ENCODE data around the gene SCRN1. TPM values are rescaled to one million over a fixed set of nuclear protein-coding genes. Genes with fewer than 3 reads are reported as not detected.

Gene SCRN1
- total RNA-seq, 3 donors from 2014 or later (not counting 1 experiment from before 2014, with no cell fraction given), result 23.4 to 31.3 (median 26.9) TPM

GRCh38 chr7:29914180-29914579 lies 75.4 kb downstream of the SCRN1 start:
- H3K9me3 ChIP-seq (ENCODE audit: control insufficient read depth, insufficient read depth, low read length), result no peaks in the 10 kb centered on the region
- Mint-ChIP-seq H3K27ac (no peak overlapping the region), H3K4me3 (no peak overlapping the region), H3K27me3 (ENCODE audit: low read depth in 2 of 2) (no peaks in the 10 kb centered on the region), H3K36me3 (no peaks in the 10 kb centered on the region), H3K4me1 (no peaks in the 10 kb centered on the region), H3K9me3 (no peaks in the 10 kb centered on the region)
- H3K36me3 ChIP-seq (ENCODE audit: control insufficient read depth, insufficient read depth, low read length), result no peaks in the 10 kb centered on the region
- H3K4me1 ChIP-seq (ENCODE audit: control insufficient read depth, insufficient read depth, low read length), result no peaks in the 10 kb centered on the region
- H3K27me3 ChIP-seq (ENCODE audit: control insufficient read depth, insufficient read depth, low read length), result no peaks in the 10 kb centered on the region
- 73% methylated on average over 4 of the region's 4 CpGs for WGBS (ENCODE audit: insufficient coverage)
- ATAC-seq (no peak), DNase-seq (no peak)
- TF ChIP-seq CTCF (IDR thresholded peaks at IDR 0.05), result no peak
- no peak overlapping the region for H3K27ac ChIP-seq (ENCODE audit: low read length)
- H3K4me3 ChIP-seq (ENCODE audit: low read length), result no peak overlapping the region
- intact Hi-C loops (cut with micrococcal nuclease), result no loop called here

DNA sequence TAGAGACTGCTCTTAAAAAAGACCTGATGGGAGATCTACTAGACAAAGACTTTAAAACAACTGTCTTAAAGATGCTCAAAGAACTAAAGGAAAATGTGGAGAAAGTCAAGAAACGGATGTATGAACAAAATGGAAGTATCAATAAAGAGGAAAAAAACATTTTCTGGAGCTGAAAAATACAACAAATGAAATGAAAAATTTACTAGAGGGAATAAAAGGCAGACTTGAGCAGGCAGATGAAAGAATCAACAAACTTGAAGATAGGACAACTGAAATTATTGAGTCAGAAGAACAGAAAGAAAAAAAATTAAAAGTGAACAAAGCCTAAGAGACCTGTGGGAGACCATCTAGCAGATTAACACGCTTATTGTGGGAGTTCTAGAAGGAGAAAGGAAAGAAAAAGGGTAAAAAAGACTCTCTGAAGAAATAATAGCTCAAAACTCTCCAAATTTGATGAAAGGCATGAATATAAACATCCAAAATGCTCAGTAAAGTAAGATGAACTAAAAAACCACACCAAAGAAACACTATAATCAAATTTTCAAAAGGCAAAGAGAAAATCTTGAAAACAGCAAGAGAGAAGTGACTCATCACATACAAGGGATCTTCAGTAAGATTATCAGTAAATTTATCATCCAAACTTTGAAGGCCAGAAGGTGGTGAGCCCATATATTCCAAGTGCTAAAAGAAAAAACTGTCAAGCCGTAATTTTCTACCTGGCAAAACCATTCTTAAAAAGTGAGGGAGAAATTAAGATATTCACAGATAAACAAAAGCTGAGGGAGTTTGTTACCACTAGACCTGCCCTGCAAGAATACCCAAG lies 83.2 kb downstream of the SCRN1 start:
- Mint-ChIP-seq H3K36me3 (peaks cover 28% of the 10 kb centered on the region), H3K27ac (no peak overlapping the region), H3K4me1 (no peaks in the 10 kb centered on the region), H3K4me3 (no peak overlapping the region), H3K9me3 (peaks cover 10 to 17% of the 10 kb centered on the region in 2 donors), H3K27me3 (ENCODE audit: low read depth in 2 of 2) (peaks cover 0 to 17% of the 10 kb centered on the region in 2 donors)
- no peak for TF ChIP-seq CTCF (IDR thresholded peaks at IDR 0.05)
- H3K27ac ChIP-seq (ENCODE audit: low read length), result no peak overlapping the region
- intact Hi-C loops (cut with micrococcal nuclease), result no loop called here
- no peak overlapping the region for H3K4me3 ChIP-seq (ENCODE audit: low read length)
- 81% methylated on average over 3 of the region's 3 CpGs for WGBS (ENCODE audit: insufficient coverage)
- no peaks in the 10 kb centered on the region for H3K36me3 ChIP-seq (ENCODE audit: control insufficient read depth, insufficient read depth, low read length)
- H3K27me3 ChIP-seq (ENCODE audit: control insufficient read depth, insufficient read depth, low read length), result peaks cover 2% of the 10 kb centered on the region
- no peaks in the 10 kb centered on the region for H3K4me1 ChIP-seq (ENCODE audit: control insufficient read depth, insufficient read depth, low read length)
- peaks cover 12% of the 10 kb centered on the region for H3K9me3 ChIP-seq (ENCODE audit: control insufficient read depth, insufficient read depth, low read length)
- ATAC-seq (no peak), DNase-seq (no peak)

DNA sequence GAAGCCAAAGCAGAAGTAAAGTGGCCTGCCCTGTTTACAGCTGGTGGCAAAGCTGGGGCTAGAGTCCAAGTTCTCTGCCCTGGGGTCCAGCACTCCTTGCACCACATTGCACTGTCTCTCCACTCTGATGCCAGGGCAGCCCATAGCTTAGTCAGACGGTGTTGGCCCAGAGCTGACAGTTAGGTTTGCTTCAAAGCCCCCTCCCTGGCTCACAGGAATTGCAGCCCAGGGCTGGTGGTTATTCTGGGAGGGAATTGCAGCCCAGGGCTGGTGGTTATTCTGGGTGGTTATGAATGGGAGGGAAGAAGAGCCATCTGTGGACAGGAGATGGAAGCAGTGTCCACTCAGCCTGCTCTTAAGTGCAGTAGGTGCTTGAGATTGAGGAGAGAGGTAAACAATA lies 88.9 kb downstream of the SCRN1 start:
- ATAC-seq (no peak), DNase-seq (no peak)
- H3K27me3 Mint-ChIP-seq (ENCODE audit: low read depth in 2 of 2), result peaks cover 9 to 36% of the 10 kb centered on the region in 2 donors
- WGBS (ENCODE audit: insufficient coverage), result 33% methylated on average over 1 of the region's 1 CpG
- H3K4me1 Mint-ChIP-seq, result no peaks in the 10 kb centered on the region
- H3K36me3 ChIP-seq (ENCODE audit: control insufficient read depth, insufficient read depth, low read length), result no peaks in the 10 kb centered on the region
- H3K27ac Mint-ChIP-seq, result no peak overlapping the region
- no peak overlapping the region for H3K4me3 ChIP-seq (ENCODE audit: low read length)
- H3K27me3 ChIP-seq (ENCODE audit: control insufficient read depth, insufficient read depth, low read length), result no peaks in the 10 kb centered on the region
- H3K4me3 Mint-ChIP-seq, result no peak overlapping the region
- no peak for TF ChIP-seq CTCF (IDR thresholded peaks at IDR 0.05)
- peaks cover 5% of the 10 kb centered on the region for H3K9me3 ChIP-seq (ENCODE audit: control insufficient read depth, insufficient read depth, low read length)
- peaks cover under 1 to 2% of the 10 kb centered on the region in 2 donors for H3K9me3 Mint-ChIP-seq
- no peak overlapping the region for H3K27ac ChIP-seq (ENCODE audit: low read length)
- H3K4me1 ChIP-seq (ENCODE audit: control insufficient read depth, insufficient read depth, low read length), result no peaks in the 10 kb centered on the region
- intact Hi-C loops (cut with micrococcal nuclease), result no loop called here
- peaks cover 9% of the 10 kb centered on the region for H3K36me3 Mint-ChIP-seq

- no peak overlapping the region for H3K4me3 Mint-ChIP-seq
- DNase-seq (no peak), ATAC-seq (no peak)
- intact Hi-C loops (cut with micrococcal nuclease), result no loop called here
- no peak for TF ChIP-seq CTCF (IDR thresholded peaks at IDR 0.05)
- H3K36me3 Mint-ChIP-seq, result no peaks in the 10 kb centered on the region
- H3K4me3 ChIP-seq (ENCODE audit: low read length), result no peak overlapping the region
- no peaks in the 10 kb centered on the region for H3K4me1 Mint-ChIP-seq
- no peaks in the 10 kb centered on the region for H3K9me3 ChIP-seq (ENCODE audit: control insufficient read depth, insufficient read depth, low read length)
- H3K27ac Mint-ChIP-seq, result no peak overlapping the region
- H3K36me3 ChIP-seq (ENCODE audit: control insufficient read depth, insufficient read depth, low read length), result no peaks in the 10 kb centered on the region
- H3K27me3 ChIP-seq (ENCODE audit: control insufficient read depth, insufficient read depth, low read length), result no peaks in the 10 kb centered on the region
- WGBS (ENCODE audit: insufficient coverage), result 65% methylated on average over 5 of the region's 5 CpGs
- peaks cover 9 to 19% of the 10 kb centered on the region in 2 donors for H3K27me3 Mint-ChIP-seq (ENCODE audit: low read depth in 2 of 2)
- H3K4me1 ChIP-seq (ENCODE audit: control insufficient read depth, insufficient read depth, low read length), result no peaks in the 10 kb centered on the region
- H3K27ac ChIP-seq (ENCODE audit: low read length), result no peak overlapping the region
- H3K9me3 Mint-ChIP-seq, result no peaks in the 10 kb centered on the region
Observed at GRCh38 chr7:29898301-29898700, 91.3 kb downstream of the SCRN1 start.
